HEK293T (cell line): Measurements from ENCODE around the gene GON4L.

Source experiments
- CTCF ChIA-PET: fragments of 350-600 bp; formaldehyde crosslinking; extraction: SDS; loops from one replicate; lab custom pipeline; 2021; ENCODE audit warnings: antibody characterized with exemption, inconsistent platforms; lab: Yijun Ruan, JAX
- POLR2A ChIA-PET: fragments of 350-600 bp; formaldehyde crosslinking; extraction: SDS; loops from one replicate; lab custom pipeline; 2020; ENCODE audit warnings: antibody characterized with exemption, inconsistent platforms; lab: Yijun Ruan, JAX
- DNase-seq: peaks from one replicate; pipeline ENCODE4 v3.0.0; 2012; ENCODE audit warnings: mixed read lengths; ENCODE audit errors: extremely low spot score
- ARNT ChIP-seq: fragments of 450-650 bp; IDR thresholded peaks from 2 replicates; pipeline ENCODE4 v1.6.1; 2017; ENCODE audit warnings: mild to moderate bottlenecking
- BHLHE40 ChIP-seq: fragments of 450-650 bp; IDR thresholded peaks from 2 replicates; pipeline ENCODE4 v1.6.1; 2016; ENCODE audit warnings: mild to moderate bottlenecking, moderate library complexity, borderline replicate concordance
- CTBP1 ChIP-seq: fragments of 450-650 bp; IDR thresholded peaks from 2 replicates; pipeline ENCODE4 v1.6.1; 2016; ENCODE audit warnings: borderline replicate concordance
- ELF4 ChIP-seq: fragments of 450-650 bp; IDR thresholded peaks from 2 replicates; pipeline ENCODE4 v1.6.1; 2017; ENCODE audit warnings: antibody characterized with exemption
- FOXA1 ChIP-seq: fragments of 450-650 bp; IDR thresholded peaks from 2 replicates; pipeline ENCODE4 v1.6.1; 2016; ENCODE audit warnings: mild to moderate bottlenecking
- FOXK2 ChIP-seq: fragments of 450-650 bp; IDR thresholded peaks from 2 replicates; pipeline ENCODE4 v1.6.1; 2016; ENCODE audit warnings: mild to moderate bottlenecking
- FOXM1 ChIP-seq: fragments of 450-650 bp; IDR thresholded peaks from 2 replicates; pipeline ENCODE4 v1.6.1; 2017; ENCODE audit warnings: mild to moderate bottlenecking, borderline replicate concordance
- HDGF ChIP-seq: fragments of 450-650 bp; IDR thresholded peaks from 2 replicates; pipeline ENCODE4 v1.6.1; 2017; ENCODE audit warnings: antibody characterized with exemption, borderline replicate concordance
- L3MBTL2 ChIP-seq: fragments of 450-650 bp; conservative IDR thresholded peaks from 2 replicates; pipeline ENCODE4 v1.6.1; 2016; ENCODE audit warnings: mild to moderate bottlenecking
- LEF1 ChIP-seq: fragments of 450-650 bp; IDR thresholded peaks from 2 replicates; pipeline ENCODE4 v1.6.1; 2017; ENCODE audit warnings: mild to moderate bottlenecking, borderline replicate concordance
- NFRKB ChIP-seq: fragments of 450-650 bp; IDR thresholded peaks from 2 replicates; pipeline ENCODE4 v1.6.1; 2016; ENCODE audit warnings: mild to moderate bottlenecking, moderate library complexity
- PKNOX1 ChIP-seq: fragments of 450-650 bp; IDR thresholded peaks from 2 replicates; pipeline ENCODE4 v1.6.1; 2016
- SP1 ChIP-seq: fragments of 450-650 bp; IDR thresholded peaks from 2 replicates; pipeline ENCODE4 v1.6.1; 2017
- SUZ12 ChIP-seq: fragments of 450-650 bp; IDR thresholded peaks from 2 replicates; pipeline ENCODE4 v1.6.1; 2016; ENCODE audit warnings: mild to moderate bottlenecking
- TARDBP ChIP-seq: fragments of 450-650 bp; IDR thresholded peaks from 2 replicates; pipeline ENCODE4 v1.6.1; 2016
- ZNF384 ChIP-seq: fragments of 450-650 bp; IDR thresholded peaks from 2 replicates; pipeline ENCODE4 v1.6.1; 2016

The GON4L gene

GRCh38 chr1:155877945-155878344, 20.9 kb upstream of the GON4L start:
- no peak for DNase-seq
- CTCF ChIA-PET, result no interaction called here
- POLR2A ChIA-PET, result interaction anchor here (1.4 kb wide), 1 partner anchor 19 kb away, joined by 5 read pairs; the partner anchor contains the start of gene SYT11
- no peak for TF ChIP-seq LEF1
- no peak for TF ChIP-seq ARNT
- no peak for TF ChIP-seq ELF4
- no peak for TF ChIP-seq FOXM1
- no peak for TF ChIP-seq TARDBP
- TF ChIP-seq BHLHE40, result no peak
- TF ChIP-seq SP1, result no peak

- TF ChIP-seq PKNOX1 (no peak), SUZ12 (no peak), HDGF (no peak), ELF4 (no peak), TARDBP (no peak), FOXA1 (no peak), L3MBTL2 (no peak), LEF1 (no peak)
- POLR2A ChIA-PET, result interaction anchor here (2.4 kb wide), 1 partner anchor 14 kb away, joined by 12 read pairs; the partner anchor contains the start of gene SYT11
- CTCF ChIA-PET, result interaction anchor here (0.8 kb wide), 1 partner anchor 10 kb away, joined by 3 read pairs; no protein-coding TSS in a partner anchor
Measured at GRCh38 chr1:155873860-155874259, 16.8 kb upstream of the GON4L start.

GRCh38 chr1:155872527-155872926, 15.5 kb upstream of the GON4L start:
- POLR2A ChIA-PET, result interaction anchor here (1.0 to 2.4 kb wide), 5 partner anchors 12 to 62 kb away, joined by 3 to 12 read pairs (median 4); partner anchors contain the start of genes GON4L, KHDC4 and SYT11

More at GRCh38 chr1:155873860-155874259, 16.8 kb upstream of the GON4L start:
- DNase-seq, result no peak

GRCh38 chr1:155871390-155871789, 14.4 kb upstream of the GON4L start:
- DNase-seq, result no peak
- CTCF ChIA-PET, result interaction anchor here (2.0 kb wide), 1 partner anchor 12 kb away, joined by 7 read pairs; no protein-coding TSS in a partner anchor
- POLR2A ChIA-PET, result interaction anchor here (2.4 kb wide), 1 partner anchor 11 kb away, joined by 12 read pairs; the partner anchor contains the start of gene SYT11
- TF ChIP-seq LEF1 (no peak), FOXA1 (no peak), L3MBTL2 (no peak), ELF4 (no peak), CTBP1 (no peak), HDGF (no peak), FOXK2 (no peak), NFRKB (no peak), SUZ12 (no peak), TARDBP (no peak), ZNF384 (no peak), ARNT (no peak), SP1 (no peak)

More at GRCh38 chr1:155872527-155872926, 15.5 kb upstream of the GON4L start:
- TF ChIP-seq HDGF (no peak), TARDBP (no peak), FOXM1 (no peak), BHLHE40 (no peak), FOXK2 (no peak), NFRKB (no peak), CTBP1 (no peak), PKNOX1 (no peak), SUZ12 (no peak), ZNF384 (no peak), LEF1 (no peak)
- CTCF ChIA-PET, result interaction anchor here (2.0 kb wide), 1 partner anchor 10 kb away, joined by 7 read pairs; no protein-coding TSS in a partner anchor
- no peak for DNase-seq

- CTCF ChIA-PET, result no interaction called here
- POLR2A ChIA-PET, result no interaction called here
- no peak for DNase-seq
- TF ChIP-seq ELF4, result no peak
- TF ChIP-seq SP1, result no peak
- no peak for TF ChIP-seq ARNT
- no peak for TF ChIP-seq PKNOX1
- TF ChIP-seq FOXK2, result no peak
- no peak for TF ChIP-seq CTBP1
- no peak for TF ChIP-seq LEF1
- TF ChIP-seq FOXA1, result no peak
- no peak for TF ChIP-seq NFRKB
- TF ChIP-seq SUZ12, result no peak
- no peak for TF ChIP-seq TARDBP
- no peak for TF ChIP-seq ZNF384
- TF ChIP-seq L3MBTL2, result no peak
- TF ChIP-seq FOXM1, result no peak
- TF ChIP-seq BHLHE40, result no peak
- no peak for TF ChIP-seq HDGF
Measured at GRCh38 chr1:155867766-155868165, 10.8 kb upstream of the GON4L start.

GRCh38 chr1:155864393-155864792, 7.4 kb upstream of the GON4L start:
- ChIA-PET CTCF (interaction anchor here (0.6 to 0.9 kb wide), 2 partner anchors 9 to 10 kb away, joined by 3 read pairs; no protein-coding TSS in a partner anchor), POLR2A (no interaction called here)
- no peak for DNase-seq
- TF ChIP-seq FOXM1 (no peak), FOXA1 (no peak)
